Measurements from ENCODE around the gene DNAJB6.
A peak's percentile ranks its signal among the peaks of the same experiment; 100 is the strongest.

The DNAJB6 gene

DNA sequence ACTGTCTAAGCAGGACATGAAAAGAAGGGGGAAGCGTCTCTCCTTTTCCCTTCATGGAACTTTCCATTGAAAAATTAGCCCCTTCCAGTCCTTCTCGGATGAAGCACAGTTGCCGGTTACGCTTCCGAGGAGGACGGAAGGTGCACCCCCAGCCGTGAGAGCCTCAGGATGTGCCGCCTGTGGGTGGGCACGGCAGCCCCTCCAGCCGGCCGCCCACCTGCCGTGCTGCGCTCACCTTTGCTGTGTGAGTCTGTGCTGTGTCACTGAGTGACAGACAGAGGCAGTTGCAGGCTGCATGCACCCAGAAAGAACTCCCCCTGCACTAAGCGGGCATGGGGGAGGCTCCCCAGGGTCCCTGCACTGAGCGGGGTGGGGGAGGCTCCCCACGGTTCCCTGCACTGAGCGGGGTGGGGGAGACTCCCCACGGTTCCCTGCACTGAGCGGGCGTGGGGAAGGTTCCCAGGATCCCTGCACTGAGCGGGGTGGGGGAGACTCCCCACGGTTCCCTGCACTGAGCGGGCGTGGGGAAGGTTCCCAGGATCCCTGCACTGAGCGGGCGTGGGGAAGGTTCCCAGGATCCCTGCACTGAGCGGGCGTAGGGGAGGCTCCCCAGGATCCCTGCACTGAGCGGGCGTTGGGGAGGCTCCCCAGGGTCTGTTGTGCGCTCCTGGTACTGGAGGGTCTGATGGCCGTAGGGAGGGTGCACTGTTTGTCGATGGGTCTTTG, 74.2 kb downstream of the DNAJB6 start:
- DNase-seq, result no peak

DNA sequence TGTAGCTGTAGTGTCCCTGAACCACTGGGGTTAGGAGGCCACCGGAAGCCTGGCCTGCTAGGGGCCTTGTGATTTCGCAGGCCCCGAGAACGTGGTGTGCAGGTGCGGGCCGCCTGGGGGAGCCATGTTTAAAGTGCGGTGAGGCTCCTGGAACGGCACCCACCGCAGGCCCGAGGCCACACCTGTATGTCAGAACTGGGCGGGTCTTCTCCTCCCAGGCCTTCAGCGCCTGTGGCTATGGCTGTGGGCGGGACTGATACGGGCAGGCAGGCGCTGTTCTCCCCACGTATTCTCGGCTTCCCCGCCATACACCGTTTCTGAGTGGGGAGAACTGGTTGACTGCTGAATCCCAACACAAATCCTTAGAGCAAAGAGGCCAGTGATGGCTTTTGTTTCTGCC, 74.8 kb downstream of the DNAJB6 start:
- no peak for DNase-seq

DNA sequence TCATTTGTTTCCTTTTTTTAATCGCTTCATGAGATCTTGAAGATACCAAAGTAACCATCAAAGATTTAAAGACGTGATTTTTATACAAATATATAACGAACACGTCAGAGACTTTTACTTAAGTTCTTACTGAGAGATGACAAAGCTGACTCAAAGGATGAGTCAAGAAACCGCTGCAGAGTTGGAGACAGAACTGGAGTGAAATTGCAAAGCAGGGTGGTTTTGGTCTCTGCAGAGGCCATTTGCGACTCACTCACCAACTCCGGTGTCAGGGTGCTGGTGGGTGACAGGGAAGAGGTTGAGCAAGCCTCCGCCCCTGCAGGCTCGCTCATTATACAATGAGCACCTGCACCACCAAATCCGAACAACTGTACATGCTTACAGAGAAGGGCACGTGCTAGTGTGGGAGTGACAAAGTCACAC, 75.2 kb downstream of the DNAJB6 start:
- no peak for DNase-seq

DNA sequence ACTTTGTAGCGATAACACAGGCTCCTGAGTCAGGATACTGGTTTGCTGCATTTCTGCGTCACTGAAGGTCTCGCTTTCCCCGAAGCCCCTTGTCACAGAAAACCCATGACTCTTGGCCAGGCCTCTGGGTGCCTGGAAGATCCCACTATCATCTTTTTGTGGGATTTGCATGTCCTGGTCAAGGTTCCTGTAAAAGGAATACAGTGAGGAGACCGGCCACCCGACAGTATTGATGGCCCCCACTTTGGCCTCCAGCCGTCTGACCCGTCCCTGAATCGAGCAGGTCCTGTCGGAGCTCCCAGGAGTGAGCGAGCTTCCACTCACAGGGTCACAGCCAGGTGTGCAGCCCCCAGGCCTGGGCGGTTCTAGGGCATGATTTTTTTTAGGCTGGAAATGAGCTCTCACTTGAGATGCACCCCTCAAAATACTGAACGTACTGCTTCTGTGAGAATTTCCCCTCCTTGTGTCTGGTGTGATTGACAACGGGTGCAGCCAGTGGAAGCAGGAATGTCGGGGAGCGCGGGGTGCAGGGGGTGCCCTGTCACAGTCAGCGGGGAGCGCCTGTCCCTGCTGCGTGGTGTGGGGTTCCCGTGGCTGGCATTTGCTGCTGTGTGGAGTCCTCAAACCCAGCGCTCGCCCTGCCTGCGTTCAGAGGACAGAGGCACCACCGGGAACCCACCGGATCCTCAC, 75.8 kb downstream of the DNAJB6 start:
- no peak for DNase-seq

DNA sequence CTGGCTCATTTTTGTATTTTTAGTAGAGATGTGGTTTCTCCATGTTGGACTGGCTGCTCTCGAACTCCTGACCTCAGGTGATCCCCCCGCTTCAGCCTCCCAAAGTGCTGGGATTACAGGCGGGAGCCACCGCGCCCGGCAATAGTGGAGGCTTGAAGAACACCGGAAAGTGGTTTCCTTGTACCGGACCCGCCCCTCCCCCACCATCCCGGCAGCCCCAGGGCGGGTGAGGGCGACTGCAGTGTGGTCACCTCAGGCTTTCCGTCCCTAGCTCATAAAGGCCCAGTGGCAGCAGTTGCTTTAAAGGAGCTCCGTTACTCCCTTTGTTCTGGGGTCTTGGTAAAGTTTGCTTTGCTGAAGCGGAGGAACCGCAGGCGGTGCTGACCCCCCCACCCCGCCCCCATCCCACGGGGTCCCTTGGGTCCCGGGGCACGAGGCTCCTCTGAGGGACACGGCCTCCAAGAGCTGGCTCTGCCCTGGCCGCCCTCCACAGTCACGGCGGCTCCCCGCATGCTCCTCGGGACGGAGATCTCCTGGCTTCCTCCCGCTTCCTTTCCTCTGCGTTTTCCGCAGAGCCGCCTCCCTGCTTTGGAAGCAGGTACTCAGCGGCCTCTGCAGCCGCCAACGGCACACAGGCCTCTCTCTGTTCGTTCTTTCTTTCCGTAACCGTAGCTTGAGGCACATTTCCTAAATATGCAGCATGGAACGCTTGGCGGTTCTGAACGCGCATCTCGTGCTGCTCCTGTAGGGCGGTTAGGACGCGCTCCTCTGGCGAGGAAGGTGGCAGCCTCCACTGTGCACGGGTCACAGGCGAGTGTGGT, 77.3 kb downstream of the DNAJB6 start:
- DNase-seq, result no peak

DNA sequence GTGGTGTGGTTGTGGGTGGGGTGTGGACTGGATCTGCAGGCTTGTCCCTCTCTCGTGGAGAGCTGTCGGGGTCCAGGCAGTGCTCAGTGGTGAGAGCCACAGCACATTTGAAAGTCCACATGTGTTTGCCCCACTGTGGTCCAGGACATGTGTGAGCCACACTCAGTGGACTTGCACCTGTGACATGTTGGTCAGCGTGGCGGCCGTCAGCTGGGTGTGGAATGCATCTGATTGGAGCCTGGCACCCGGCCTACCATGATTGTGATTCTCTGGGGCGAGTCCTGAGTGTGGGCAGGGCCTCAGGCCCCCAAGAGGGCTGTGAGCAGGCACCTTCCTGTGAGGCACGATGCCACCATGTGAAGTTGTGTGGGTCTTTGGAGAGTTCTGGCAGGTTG, 77.9 kb downstream of the DNAJB6 start:
- no peak for DNase-seq

DNA sequence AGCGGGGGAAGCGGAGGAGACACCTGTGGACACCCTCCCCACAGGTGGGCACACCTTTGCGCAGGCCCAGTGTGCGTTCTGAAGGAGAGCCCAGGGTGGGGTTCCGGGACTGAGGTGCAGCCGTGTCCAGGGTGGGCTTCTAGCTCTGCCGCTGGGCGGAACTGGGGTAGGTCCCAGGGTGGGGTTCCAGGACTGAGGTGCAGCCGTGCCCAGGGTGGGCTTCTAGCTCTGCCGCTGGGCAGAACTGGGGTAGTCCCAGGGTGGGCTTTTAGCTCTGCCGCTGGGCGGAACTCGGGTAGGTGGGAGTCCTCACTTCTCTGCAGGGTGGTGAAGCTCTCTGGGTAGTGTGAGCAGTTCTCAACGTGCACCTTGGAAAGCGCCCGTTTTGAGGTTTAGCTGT, 78.7 kb downstream of the DNAJB6 start:
- no peak for DNase-seq

DNA sequence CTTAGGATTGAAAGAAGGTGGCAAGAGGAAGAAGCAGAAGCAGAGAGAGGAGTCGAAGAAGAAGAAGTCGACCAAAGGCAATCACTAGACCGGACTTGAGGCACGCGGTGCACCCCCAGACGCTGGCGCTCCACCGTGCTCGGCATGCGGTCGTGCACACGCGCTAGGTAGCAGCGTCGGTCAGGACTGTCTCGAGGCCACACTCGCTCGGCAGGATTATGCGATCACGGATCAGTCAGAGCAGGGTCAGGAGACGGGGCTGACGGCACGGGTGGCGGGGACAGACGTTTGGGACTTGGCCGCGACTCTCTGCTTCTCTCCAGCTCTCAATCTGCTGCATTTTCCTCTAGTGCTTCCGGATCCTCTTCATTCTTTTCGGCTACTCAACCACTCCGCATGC, 79.2 kb downstream of the DNAJB6 start:
- no peak for DNase-seq

DNA sequence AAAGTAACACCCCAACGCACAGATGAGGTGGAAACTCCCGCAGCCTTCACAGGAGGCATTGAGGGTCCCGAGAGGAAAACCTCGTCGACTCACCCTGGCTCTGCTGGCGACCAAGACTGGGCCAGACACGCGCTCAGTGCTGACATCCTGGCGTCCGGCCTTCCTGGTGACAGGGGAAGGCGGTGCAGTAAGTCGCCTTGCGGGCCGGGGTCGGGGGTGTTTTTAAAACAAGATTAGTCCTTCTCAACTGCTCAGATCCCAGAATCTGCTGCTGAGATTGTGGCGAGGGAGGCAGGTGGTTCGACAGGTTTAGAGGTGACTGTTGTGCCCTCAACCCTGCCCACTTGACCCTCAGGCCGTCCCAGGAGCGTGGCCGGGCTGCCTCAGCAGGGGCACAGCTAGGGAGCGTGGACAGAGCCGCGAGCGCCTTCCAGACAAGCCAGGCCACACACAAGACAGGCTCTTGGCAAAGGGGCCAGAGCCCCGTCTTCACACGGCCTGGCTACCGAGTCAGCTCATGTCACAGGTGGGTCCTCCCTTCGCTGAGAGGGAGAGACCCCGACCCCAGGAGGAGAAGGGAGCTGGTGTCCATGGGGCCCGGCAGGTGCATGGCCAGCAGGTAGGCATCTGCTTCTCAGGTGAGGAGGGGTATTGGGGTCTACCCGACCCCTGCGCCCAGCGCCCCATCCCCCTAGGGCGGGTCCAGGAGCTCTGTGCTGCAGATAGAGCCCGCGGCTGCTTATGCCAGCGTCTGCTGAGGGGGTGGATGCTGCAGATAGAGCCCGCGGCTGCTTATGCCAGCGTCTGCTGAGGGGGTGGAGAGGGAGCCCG, 81.6 kb downstream of the DNAJB6 start:
- no peak for DNase-seq

DNA sequence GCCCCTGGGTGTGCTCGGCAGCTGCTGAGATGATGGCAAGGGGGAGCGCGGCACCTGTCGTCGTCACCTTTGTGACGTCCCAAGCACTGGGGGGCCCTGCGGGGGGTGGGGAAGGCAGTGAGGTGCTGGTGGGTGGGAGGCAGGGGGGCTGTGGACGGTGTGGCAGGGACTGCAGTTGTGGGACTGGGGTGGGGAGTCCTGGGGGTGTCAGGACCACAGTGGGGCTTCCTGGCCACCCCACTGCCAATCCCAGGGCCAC, 82.2 kb downstream of the DNAJB6 start:
- no peak for DNase-seq

DNA sequence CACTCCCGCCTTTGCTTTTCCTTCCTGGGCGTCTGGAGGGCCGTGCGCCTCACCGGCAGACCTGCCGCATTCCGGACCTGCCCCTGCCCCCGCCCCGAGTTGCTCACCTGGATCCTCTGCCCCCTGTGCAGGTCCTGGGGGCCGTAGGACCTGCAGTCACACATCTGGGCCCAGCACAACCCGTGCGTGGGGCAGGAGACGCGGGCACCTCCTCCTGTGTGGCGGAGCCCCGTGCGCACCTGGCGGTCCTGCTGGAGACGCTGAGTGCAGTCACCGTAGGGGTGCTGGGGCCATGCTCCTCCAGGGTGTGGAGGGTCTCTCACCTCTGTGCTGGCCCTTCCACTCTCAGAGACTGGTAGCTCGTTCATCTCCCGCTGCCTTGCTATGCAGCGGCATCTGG, 85.5 kb downstream of the DNAJB6 start:
- DNase-seq, result no peak

DNA sequence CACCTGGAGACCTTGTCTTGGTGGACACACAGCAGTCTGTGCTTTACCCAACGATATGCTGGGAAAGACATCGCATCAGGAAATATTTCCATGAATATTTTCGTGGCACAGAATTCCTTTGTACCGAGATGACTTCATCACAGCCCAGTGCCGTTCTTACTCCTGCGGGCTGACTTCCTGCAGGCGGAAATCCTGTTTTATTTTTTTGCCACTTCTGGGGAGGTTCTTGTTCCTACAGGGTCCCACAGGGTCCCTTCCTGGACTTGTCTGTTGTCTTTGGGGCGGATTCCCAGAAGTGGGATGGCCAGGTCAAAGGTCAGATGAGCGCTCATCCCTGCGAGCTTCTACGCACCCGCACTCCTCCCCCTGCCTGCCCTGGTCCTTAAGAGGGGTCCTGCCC, 86.5 kb downstream of the DNAJB6 start:
- DNase-seq, result no peak

DNA sequence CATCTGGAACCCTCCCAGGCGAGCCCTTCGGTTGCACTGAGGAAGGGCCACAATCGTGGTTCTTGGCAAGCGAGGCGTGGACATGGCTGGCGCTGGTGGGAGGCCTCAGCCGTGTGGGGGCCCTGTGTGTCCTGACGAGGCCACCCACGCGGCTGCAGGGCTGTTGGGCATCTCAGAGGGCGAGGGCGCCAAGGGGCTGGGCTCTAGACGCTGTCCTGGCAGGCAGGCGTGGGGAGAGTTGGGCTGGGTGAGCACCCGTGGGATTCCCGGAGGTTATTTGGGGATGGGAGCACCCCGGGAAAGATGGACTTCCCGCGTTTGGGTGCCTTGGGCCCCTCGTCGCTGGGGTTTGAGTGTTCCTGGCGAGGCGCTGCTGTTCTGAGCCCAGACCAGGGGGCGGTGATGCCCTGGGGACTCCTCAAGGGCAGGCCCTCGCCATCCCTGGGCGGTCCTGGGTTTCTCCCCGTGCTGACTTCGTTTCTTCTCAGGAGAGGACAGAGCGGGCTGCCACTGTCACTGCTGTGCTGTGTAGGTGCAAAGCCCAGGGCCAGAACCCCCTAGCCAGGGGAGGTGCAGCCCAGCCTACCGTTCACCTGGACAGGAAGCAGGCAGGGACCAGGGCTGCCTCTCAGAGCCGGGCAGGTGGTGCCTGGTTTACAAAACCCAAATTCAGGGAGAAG, 87.2 kb downstream of the DNAJB6 start:
- no peak for DNase-seq

DNA sequence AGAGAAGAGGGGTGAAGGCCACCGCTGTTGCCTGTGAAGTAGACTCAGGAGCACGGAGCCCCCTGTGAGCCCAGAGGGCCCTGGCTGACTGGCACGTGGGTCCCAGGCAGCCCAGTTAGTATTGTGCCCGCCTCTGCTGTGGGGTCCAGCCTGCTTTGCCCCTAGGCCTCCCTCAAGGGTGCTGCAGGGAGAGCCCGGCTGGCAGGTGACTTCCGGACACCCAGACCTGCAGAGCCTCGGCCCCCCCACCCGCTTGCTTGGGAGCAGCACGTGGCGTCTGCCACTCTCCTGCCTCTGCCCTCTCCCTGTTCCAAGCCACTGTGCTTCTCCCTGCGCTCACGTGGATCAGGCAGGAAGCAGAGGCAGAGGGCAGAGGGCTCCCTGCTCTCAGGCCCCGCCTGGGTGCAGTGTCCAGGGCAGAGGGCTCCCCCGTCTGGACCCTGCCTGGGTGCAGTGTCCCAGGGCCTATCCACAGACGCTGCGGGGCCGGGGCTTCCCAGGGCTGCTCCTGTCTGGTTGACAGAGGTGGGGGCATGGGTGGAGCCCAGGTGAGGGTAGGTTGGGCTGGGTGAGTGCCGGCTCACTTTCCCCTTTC, 88.4 kb downstream of the DNAJB6 start:
- DNase-seq, result no peak

DNA sequence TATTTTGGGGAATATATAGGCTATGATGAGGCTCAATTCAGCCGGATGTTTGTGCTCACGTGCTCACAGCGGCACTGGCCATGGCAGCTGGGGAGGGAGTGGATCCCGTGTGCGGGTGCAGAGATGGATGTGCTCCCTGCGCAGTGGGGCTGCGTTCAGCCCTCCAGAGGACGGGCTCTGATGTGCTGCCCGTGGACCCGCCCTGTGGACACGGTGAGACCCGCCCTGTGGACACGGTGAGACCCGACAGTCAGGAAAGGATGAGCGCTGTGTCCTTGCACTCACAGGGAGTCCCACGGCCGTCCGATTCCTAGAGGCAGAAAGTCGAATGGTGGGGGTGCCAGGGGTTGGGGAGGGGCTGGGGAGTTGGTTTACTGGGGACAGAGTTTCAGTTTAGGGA, 89.0 kb downstream of the DNAJB6 start:
- DNase-seq, result no peak

DNA sequence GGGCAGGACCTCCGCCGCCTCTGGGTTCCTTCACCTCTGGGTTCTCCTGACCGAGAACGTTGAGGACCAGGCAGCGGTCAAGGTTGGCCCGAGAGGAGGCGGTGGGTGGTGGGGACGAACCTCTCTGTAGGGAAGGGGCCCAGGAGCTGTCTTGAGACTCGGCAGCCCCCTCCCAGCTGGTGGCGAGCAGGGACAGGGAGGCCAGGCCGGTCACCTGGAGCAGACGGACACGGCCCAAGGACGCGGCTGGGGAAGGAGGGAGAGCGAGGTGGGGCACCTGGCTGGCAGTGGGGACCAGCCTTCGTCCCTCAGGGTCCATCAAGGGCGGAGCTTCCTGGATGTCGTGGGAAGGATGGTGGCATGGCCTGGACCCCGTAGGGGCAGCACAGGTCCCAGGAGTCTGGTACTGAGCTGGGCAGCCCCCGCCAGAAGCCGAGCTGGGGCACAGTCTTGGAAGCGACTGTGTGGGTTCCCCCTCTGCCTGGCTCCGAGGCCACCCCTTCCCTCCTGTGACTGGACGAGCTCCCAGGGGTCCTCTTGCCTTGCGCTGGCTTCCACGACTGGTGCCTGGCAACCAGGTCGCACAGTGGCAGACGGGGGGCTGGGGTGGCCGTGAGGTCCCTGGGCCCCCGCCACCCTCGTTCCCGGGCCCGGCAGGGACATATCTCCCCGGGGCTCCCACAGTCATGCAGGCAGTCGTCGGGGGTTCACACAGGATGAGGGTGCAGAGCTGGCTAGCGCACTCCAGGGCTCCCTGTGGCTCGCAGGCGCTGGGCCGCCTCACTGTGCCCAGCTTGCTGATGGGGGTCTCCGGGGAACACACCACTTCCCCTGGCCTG, 89.9 kb downstream of the DNAJB6 start:
- DNase-seq, result no peak

DNA sequence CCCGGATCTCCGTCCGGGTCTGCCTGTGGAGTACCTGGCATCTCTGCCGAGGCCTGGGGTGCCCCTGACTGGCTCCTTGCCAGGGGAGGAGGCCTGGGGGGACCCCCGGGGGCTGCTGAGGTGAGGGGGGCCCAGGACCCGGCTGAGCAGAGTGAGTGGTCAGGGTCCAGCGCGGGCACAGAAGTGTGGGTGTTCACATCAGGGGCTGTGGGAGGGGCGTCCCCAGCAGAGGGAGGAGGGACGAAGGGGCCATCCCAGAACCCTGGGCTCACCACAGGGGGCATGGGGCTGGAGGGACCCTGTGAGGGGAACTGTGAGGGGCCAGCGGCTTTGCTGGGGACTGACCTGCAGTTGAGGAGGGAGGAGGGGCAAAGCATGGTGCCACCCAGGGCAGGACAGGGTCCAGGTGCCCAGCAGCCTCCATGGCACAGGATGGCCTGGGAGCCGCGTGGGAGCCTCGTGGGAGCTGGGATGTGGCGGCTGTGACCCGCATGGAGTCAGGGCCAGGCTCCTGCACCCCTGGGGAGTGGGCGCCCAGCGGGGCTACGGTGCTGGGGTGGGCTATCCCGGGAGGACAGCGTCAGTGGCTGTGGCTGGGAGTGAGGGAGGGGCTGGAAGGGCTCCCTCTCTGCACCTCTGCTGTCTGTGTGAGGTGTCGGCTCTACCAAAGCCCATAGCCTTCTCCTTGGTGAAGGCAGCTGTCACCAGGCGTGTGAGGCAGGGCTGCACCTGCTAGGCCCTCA, 91.2 kb downstream of the DNAJB6 start:
- DNase-seq, result no peak

DNA sequence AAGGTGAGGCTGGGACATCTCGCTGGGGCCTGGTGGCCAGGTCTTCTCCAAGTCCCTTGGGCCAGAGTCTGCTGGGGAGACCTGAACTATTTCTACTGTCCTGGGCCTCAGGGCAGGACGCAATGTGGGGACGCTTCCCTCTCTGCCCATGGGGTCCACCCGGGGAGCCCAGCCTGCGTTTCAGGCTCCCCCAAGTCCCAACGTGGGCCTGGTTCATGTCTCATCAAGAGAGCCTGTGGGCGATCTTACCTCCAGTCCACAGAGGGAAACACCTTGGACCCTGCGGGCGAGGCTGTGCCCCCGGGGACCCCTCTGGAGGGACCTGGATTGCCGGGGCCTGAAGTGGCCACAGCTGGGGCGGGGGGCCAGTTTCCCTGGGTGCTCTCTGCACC, 91.7 kb downstream of the DNAJB6 start:
- no peak for DNase-seq

DNA sequence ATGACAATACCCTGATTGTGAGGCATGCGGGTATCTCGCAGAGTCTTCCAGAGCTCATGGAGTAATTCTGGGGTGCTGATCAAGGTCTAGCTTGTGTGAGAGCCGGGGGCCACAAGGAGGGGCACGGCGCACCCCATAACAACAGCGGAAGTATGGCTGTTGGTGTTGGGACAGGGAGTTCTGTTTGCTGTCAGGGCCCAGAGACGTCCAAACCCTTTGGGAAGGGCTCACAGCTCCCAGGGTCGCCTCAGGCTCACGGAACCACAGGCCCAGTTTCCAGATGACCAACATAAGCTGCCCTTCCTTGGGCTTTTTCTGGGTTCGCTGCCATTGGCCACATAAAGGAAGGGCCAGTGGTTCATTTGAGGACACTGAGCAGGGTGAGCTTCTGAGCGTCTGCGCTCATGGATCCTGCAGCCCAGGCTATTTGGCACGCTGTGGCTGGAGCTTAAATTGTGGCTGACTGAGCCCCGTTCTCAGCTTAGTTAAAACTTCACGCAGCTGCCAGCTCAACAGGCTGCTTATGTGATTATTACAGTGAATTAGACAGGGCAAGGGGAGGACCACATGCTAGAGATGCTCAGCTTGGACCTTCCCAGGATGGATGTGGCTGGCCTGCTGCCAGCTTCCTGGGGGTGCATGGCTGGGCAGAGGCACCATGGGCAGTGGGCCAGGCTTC, 92.3 kb downstream of the DNAJB6 start:
- peak; percentile 55 for DNase-seq

DNA sequence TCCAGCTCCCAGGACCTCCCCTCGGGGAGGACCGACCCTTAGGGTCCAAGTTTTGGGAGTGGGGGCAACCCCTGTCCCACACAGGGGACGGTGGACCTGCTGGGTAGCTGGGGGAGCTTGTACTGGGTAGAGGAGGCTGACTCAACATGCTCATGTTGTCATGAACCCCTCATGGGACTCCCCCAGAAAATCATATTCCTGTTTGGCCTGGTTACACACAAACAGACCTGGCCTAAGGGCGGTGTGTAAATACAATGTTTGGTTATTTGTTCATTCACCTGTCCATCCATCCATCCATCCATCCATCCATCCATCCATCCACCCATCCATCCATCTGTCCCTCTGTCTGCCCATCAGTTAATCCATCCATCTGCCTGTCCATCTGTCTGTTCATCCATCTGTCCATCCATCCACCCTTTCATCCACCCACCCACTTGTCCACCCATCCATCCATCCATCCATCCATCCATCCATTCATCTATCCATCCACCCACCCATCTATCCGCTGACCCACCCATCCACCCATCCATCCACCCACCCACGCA, 92.9 kb downstream of the DNAJB6 start:
- DNase-seq, result no peak

Data from right hindlimb (tissue), 1 donor.